NCI-H1436 (cell line): ENCODE measurements around the gene ZFP91.
"Not testable (repeated sequence)": the region's sequence is repeated elsewhere in the genome, so short reads cannot be mapped to it uniquely, and the experiment has no call there.

Experiments used
- DNase-seq: peaks from one replicate; lab custom pipeline; 2025; lab: John Stamatoyannopoulos, UW

Gene ZFP91

GRCh38 chr11:58578635-58579191, at the start of gene ZFP91:
Gene ZFP91 (plus strand): TSS chr11:58579063. CDS start chr11:58579282, 219 bp downstream.
- peak; percentile 97 for DNase-seq

- DNase-seq = no peak
Observed at GRCh38 chr11:58530236-58530635, 48.6 kb upstream of the ZFP91 start.

- no peak for DNase-seq
Observed at GRCh38 chr11:58531865-58532341, 47.0 kb upstream of the ZFP91 start.

GRCh38 chr11:58546841-58547240, 32.0 kb upstream of the ZFP91 start:
- no peak for DNase-seq

GRCh38 chr11:58549644-58550043, 29.2 kb upstream of the ZFP91 start:
- no peak for DNase-seq

- no peak for DNase-seq
Observed at GRCh38 chr11:58560842-58561241, 18.0 kb upstream of the ZFP91 start.

GRCh38 chr11:58561394-58562098, 17.3 kb upstream of the ZFP91 start:
- no peak for DNase-seq

GRCh38 chr11:58562375-58562800, 16.5 kb upstream of the ZFP91 start:
- no peak for DNase-seq

GRCh38 chr11:58564231-58564630, 14.6 kb upstream of the ZFP91 start:
- DNase-seq = no peak

GRCh38 chr11:58567889-58568512, 10.9 kb upstream of the ZFP91 start:
- DNase-seq = peak; percentile 29

- DNase-seq = not testable (repeated sequence)
Observed at GRCh38 chr11:58572906-58573305, 6.0 kb upstream of the ZFP91 start.

- no peak for DNase-seq
Observed at GRCh38 chr11:58573451-58574104, 5.3 kb upstream of the ZFP91 start.

- DNase-seq = no peak
Observed at GRCh38 chr11:58574881-58575280, 4.0 kb upstream of the ZFP91 start.

GRCh38 chr11:58575377-58576020, 3.4 kb upstream of the ZFP91 start, which contains the start of gene LPXN:
Gene LPXN (minus strand): TSS chr11:58575856. CDS start chr11:58575772, 84 bp downstream.
- DNase-seq = no peak

- DNase-seq = no peak
Observed at GRCh38 chr11:58576887-58577471, 1.9 kb upstream of the ZFP91 start.

- DNase-seq = no peak
Observed at GRCh38 chr11:58577555-58578135, 1.2 kb upstream of the ZFP91 start.

- DNase-seq = peak; percentile 94
Observed at GRCh38 chr11:58578136-58578634, 678 bp upstream of the ZFP91 start.

- peak; percentile 83 for DNase-seq
Observed at GRCh38 chr11:58579192-58580129, 598 bp downstream of the ZFP91 start.

GRCh38 chr11:58580311-58580710, 1.4 kb downstream of the ZFP91 start:
- no peak for DNase-seq

- no peak for DNase-seq
Observed at GRCh38 chr11:58582437-58582836, 3.6 kb downstream of the ZFP91 start.
